Mammary epithelial cell (primary cell): Measurements from ENCODE around the gene PRKCZ.

Experiments used
- EZH2 ChIP-seq: IDR thresholded peaks from 2 replicates; pipeline ENCODE4 v1.6.1; 2012; ENCODE audit warnings: low read length, inconsistent platforms, borderline replicate concordance
- TF ChIP-seq, protein P1 (sequence below), 2 donors: IDR thresholded peaks in 1 of 2; conservative IDR thresholded peaks in 1 of 2; 2 replicates each; pipeline ENCODE4 v1.5.1; 2011 to 2012; ENCODE audit warnings: inconsistent platforms in 2 of 2, low read length in 2 of 2, mild to moderate bottlenecking in 2 of 2, control low read depth in 1 of 2, low read depth in 1 of 2; ENCODE audit not compliant: insufficient read depth in 1 of 2; ENCODE audit errors: extremely low read depth in 1 of 2

DNA sequence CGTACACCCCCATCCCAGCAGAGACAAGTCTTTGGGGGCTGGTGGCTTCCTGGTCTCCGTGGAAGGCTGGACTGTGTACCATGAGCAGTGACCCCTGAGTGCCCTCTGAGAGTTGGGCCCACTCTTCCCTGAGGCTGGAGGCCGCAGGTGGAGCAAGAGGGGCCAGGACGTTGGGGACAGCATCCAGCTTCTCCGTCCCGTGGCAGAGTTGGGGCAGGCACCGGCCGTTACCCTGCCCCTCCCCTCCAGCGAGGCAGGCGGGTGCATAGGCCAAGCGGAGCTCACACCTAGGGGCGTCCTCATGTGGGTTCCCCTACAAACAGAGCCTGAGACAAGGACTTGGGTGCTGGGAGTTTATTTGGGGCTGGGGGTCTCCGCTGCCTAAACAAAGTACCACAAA is 17.0 kb upstream of the PRKCZ start:
- TF ChIP-seq, protein P1, sequence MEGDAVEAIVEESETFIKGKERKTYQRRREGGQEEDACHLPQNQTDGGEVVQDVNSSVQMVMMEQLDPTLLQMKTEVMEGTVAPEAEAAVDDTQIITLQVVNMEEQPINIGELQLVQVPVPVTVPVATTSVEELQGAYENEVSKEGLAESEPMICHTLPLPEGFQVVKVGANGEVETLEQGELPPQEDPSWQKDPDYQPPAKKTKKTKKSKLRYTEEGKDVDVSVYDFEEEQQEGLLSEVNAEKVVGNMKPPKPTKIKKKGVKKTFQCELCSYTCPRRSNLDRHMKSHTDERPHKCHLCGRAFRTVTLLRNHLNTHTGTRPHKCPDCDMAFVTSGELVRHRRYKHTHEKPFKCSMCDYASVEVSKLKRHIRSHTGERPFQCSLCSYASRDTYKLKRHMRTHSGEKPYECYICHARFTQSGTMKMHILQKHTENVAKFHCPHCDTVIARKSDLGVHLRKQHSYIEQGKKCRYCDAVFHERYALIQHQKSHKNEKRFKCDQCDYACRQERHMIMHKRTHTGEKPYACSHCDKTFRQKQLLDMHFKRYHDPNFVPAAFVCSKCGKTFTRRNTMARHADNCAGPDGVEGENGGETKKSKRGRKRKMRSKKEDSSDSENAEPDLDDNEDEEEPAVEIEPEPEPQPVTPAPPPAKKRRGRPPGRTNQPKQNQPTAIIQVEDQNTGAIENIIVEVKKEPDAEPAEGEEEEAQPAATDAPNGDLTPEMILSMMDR (conservative IDR thresholded peaks at IDR 0.05 in 1 of 2, IDR thresholded peaks at IDR 0.05 in 1 of 2; ENCODE audit: extremely low read depth in 1 of 2, insufficient read depth in 1 of 2, low read depth in 1 of 2, low read length in 2 of 2), result no peak
- no peak for TF ChIP-seq EZH2
